Measurements from ENCODE around the gene SLC22A4. TPM values are rescaled to one million over a fixed set of nuclear protein-coding genes. Genes with fewer than 3 reads are reported as not detected.

Gene SLC22A4
- total and polyA plus RNA-seq, 2 donors (not counting 1 experiment from before 2014, with no cell fraction given): 0.18 TPM; not detected in 1

GRCh38 chr5:132391870-132392269 lies 97.7 kb downstream of the SLC22A4 start:
- Histone ChIP-seq H4K20me1 (ENCODE audit: control insufficient read depth, insufficient read depth, low read length, poor library complexity, severe bottlenecking) (no peaks in the 10 kb centered on the region), H3K9me3 (ENCODE audit: control extremely low read depth in 1 of 3, control insufficient read depth in 2 of 3, insufficient read depth in 1 of 3, low read length in 2 of 3) (no peaks in the 10 kb centered on the region), H3K4me1 (ENCODE audit: control insufficient read depth in 2 of 2, insufficient read depth in 2 of 2, low read length in 2 of 2) (peaks cover 23 to 26% of the 10 kb centered on the region in 2 donors), H3K27ac (ENCODE audit: low read length in 2 of 2) (no peak overlapping the region), H3K4me2 (replicated peaks; ENCODE audit: low read depth, low read length, poor library complexity, severe bottlenecking) (no peak overlapping the region), H3K79me2 (ENCODE audit: control insufficient read depth, insufficient read depth, low read length) (no peaks in the 10 kb centered on the region), H3K9ac (ENCODE audit: low read length) (no peak overlapping the region), H2AFZ (ENCODE audit: insufficient read depth, low read depth, low read length, poor library complexity, severe bottlenecking) (no peak overlapping the region), H3K4me3 (ENCODE audit: control extremely low read depth in 1 of 5, extremely low read depth in 1 of 5, insufficient read depth in 1 of 5, low read depth in 2 of 5, low read length in 4 of 5) (no peak overlapping the region), H3K27me3 (replicated peaks in 1 of 4; ENCODE audit: control extremely low read depth in 1 of 4, control insufficient read depth in 3 of 4, insufficient read depth in 4 of 4, low read length in 3 of 4) (no peaks in the 10 kb centered on the region), H3K36me3 (replicated peaks in 1 of 2; ENCODE audit: control extremely low read depth in 1 of 2, control insufficient read depth in 1 of 2, extremely low read depth in 1 of 2, insufficient read depth in 2 of 2, low read length in 1 of 2) (no peaks in the 10 kb centered on the region)
- POLR2A ChIA-PET: interaction anchor here (0.7 to 1.5 kb wide), 2 partner anchors 98 to 109 kb away, joined by 3 to 5 read pairs; partner anchors contain the start of gene IRF1
- peaks cover 40% of the 10 kb centered on the region for H3K4me1 Mint-ChIP-seq
- DNase-seq (no peak), ATAC-seq (ENCODE audit: low read depth) (no peak)
- intact Hi-C loops (cut with micrococcal nuclease): no loop called here
- CTCF ChIA-PET: interaction anchor here (1.1 to 19.9 kb wide), 3 partner anchors 98 to 135 kb away, joined by 3 to 528 read pairs (median 3); partner anchors contain the start of gene IRF1
- no peak overlapping the region for H3K4me3 Mint-ChIP-seq
- H3K27ac Mint-ChIP-seq: peak overlapping the region; percentile 59
- no peaks in the 10 kb centered on the region for H3K27me3 Mint-ChIP-seq
- H3K9me3 Mint-ChIP-seq (ENCODE audit: insufficient read depth): no peaks in the 10 kb centered on the region
- TF ChIP-seq CTCF (IDR thresholded peaks at IDR 0.05) (no peak), EZH2 (IDR thresholded peaks at IDR 0.05; ENCODE audit: borderline replicate concordance, insufficient read depth, low read depth, low read length, poor library complexity, severe bottlenecking) (no peak)

GRCh38 chr5:132392411-132392810 lies 98.2 kb downstream of the SLC22A4 start:
- Mint-ChIP-seq H3K27ac (peak overlapping the region; percentile 5), H3K27me3 (no peaks in the 10 kb centered on the region), H3K4me3 (no peak overlapping the region), H3K9me3 (ENCODE audit: insufficient read depth) (no peaks in the 10 kb centered on the region), H3K4me1 (peaks cover 42% of the 10 kb centered on the region)
- no peaks in the 10 kb centered on the region for H3K27me3 ChIP-seq (replicated peaks in 1 of 4; ENCODE audit: control extremely low read depth in 1 of 4, control insufficient read depth in 3 of 4, insufficient read depth in 4 of 4, low read length in 3 of 4)
- CTCF ChIA-PET: interaction anchor here (1.1 to 19.9 kb wide), 3 partner anchors 98 to 135 kb away, joined by 3 to 528 read pairs (median 3); partner anchors contain the start of gene IRF1
- no peaks in the 10 kb centered on the region for H4K20me1 ChIP-seq (ENCODE audit: control insufficient read depth, insufficient read depth, low read length, poor library complexity, severe bottlenecking)
- DNase-seq: no peak
- no peak overlapping the region for H3K4me3 ChIP-seq (ENCODE audit: control extremely low read depth in 1 of 5, extremely low read depth in 1 of 5, insufficient read depth in 1 of 5, low read depth in 2 of 5, low read length in 4 of 5)
- no peaks in the 10 kb centered on the region for H3K36me3 ChIP-seq (replicated peaks in 1 of 2; ENCODE audit: control extremely low read depth in 1 of 2, control insufficient read depth in 1 of 2, extremely low read depth in 1 of 2, insufficient read depth in 2 of 2, low read length in 1 of 2)
- no peaks in the 10 kb centered on the region for H3K9me3 ChIP-seq (ENCODE audit: control extremely low read depth in 1 of 3, control insufficient read depth in 2 of 3, insufficient read depth in 1 of 3, low read length in 2 of 3)
- H3K9ac ChIP-seq (ENCODE audit: low read length): no peak overlapping the region
- no peak overlapping the region for H3K27ac ChIP-seq (ENCODE audit: low read length in 2 of 2)
- peaks cover 5% of the 10 kb centered on the region for H3K79me2 ChIP-seq (ENCODE audit: control insufficient read depth, insufficient read depth, low read length)
- WGBS (ENCODE audit: insufficient coverage): 98% methylated on average over 6 of the region's 8 CpGs
- H3K4me2 ChIP-seq (replicated peaks; ENCODE audit: low read depth, low read length, poor library complexity, severe bottlenecking): no peak overlapping the region
- TF ChIP-seq EZH2 (IDR thresholded peaks at IDR 0.05; ENCODE audit: borderline replicate concordance, insufficient read depth, low read depth, low read length, poor library complexity, severe bottlenecking) (no peak), CTCF (IDR thresholded peaks at IDR 0.05) (no peak)
- POLR2A ChIA-PET: interaction anchor here (0.7 kb wide), 1 partner anchor 108 kb away, joined by 3 read pairs; no protein-coding TSS in a partner anchor
- ATAC-seq (ENCODE audit: low read depth): no peak
- peaks cover 22 to 25% of the 10 kb centered on the region in 2 donors for H3K4me1 ChIP-seq (ENCODE audit: control insufficient read depth in 2 of 2, insufficient read depth in 2 of 2, low read length in 2 of 2)
- intact Hi-C loops (cut with micrococcal nuclease): no loop called here
- no peak overlapping the region for H2AFZ ChIP-seq (ENCODE audit: insufficient read depth, low read depth, low read length, poor library complexity, severe bottlenecking)
